ENCODE results near the gene CFAP20DC. TPM values are rescaled to one million over a fixed set of nuclear protein-coding genes. Genes with fewer than 3 reads are reported as not detected.
"Not testable (repeated sequence)": the region's sequence is repeated elsewhere in the genome, so short reads cannot be mapped to it uniquely, and the experiment has no call there.

CFAP20DC gene
- total and polyA plus RNA-seq, 8 donors, result 0.23 to 1.2 (median 0.39) TPM

DNA sequence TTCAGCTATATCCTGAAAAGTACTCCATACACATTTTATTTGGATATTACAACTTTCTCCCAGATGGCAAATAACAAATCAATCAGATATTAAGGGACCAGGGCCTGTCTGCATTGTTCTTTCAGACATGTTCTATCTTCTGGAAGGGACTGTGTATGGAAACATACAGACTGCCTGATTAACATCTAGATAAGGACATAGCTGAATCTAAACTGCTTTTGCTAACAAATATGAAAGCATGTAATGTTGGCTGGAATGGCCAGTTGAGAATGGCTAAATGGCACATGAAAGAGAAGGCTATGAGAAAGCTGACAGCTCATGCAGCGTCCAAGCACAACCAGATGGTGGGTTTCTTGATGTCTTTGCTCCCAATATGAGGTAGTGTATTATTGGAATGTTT lies 149.4 kb downstream of the CFAP20DC start:
- no peaks in the 10 kb centered on the region for H3K4me1 ChIP-seq
- no peak overlapping the region for H3K27ac ChIP-seq
- no peaks in the 10 kb centered on the region for H3K36me3 ChIP-seq
- H3K27me3 ChIP-seq, result no peaks in the 10 kb centered on the region
- no peak for FAIRE-seq
- no peak for ATAC-seq
- H3K9me3 ChIP-seq, result peaks cover 0 to 4% (median 0%) of the 10 kb centered on the region in 4 donors
- 84 to 96% methylated on average over 1 of the region's 1 CpG for WGBS, 2 donors
- DNase-seq, result no peak
- TF ChIP-seq, protein P1, sequence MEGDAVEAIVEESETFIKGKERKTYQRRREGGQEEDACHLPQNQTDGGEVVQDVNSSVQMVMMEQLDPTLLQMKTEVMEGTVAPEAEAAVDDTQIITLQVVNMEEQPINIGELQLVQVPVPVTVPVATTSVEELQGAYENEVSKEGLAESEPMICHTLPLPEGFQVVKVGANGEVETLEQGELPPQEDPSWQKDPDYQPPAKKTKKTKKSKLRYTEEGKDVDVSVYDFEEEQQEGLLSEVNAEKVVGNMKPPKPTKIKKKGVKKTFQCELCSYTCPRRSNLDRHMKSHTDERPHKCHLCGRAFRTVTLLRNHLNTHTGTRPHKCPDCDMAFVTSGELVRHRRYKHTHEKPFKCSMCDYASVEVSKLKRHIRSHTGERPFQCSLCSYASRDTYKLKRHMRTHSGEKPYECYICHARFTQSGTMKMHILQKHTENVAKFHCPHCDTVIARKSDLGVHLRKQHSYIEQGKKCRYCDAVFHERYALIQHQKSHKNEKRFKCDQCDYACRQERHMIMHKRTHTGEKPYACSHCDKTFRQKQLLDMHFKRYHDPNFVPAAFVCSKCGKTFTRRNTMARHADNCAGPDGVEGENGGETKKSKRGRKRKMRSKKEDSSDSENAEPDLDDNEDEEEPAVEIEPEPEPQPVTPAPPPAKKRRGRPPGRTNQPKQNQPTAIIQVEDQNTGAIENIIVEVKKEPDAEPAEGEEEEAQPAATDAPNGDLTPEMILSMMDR (IDR thresholded peaks at IDR 0.05), result no peak
- no peak overlapping the region for H3K4me3 ChIP-seq
- intact Hi-C loops (cut with DNase I), result no loop called here

DNA sequence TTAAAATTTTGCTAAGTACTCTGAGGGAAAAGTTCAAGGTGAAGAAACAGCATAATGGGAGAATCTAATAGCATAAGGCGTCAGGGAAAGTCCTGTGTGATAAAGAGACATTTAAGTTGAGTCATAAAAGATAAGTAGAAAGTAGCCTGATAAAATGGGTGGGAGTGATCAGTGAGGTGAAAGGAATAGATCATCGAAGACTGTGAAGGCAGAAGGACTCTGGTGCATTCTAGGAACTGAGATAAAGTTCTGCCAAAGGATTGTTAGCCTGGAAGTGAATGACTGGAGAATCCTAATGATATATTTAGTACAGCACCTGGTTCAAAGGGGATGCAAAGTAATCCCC lies 149.9 kb downstream of the CFAP20DC start:
- TF ChIP-seq, protein P1 (IDR thresholded peaks at IDR 0.05), result no peak
- Histone ChIP-seq H3K9me3 (peaks cover 0 to 4% (median 0%) of the 10 kb centered on the region in 4 donors), H3K4me3 (no peak overlapping the region), H3K4me1 (no peaks in the 10 kb centered on the region), H3K27me3 (no peaks in the 10 kb centered on the region), H3K27ac (no peak overlapping the region), H3K36me3 (no peaks in the 10 kb centered on the region)
- ATAC-seq (no peak), FAIRE-seq (no peak), DNase-seq (no peak)
- WGBS, 2 donors, result 42 to 49% methylated on average over 2 of the region's 2 CpGs
- intact Hi-C loops (cut with DNase I), result no loop called here

DNA sequence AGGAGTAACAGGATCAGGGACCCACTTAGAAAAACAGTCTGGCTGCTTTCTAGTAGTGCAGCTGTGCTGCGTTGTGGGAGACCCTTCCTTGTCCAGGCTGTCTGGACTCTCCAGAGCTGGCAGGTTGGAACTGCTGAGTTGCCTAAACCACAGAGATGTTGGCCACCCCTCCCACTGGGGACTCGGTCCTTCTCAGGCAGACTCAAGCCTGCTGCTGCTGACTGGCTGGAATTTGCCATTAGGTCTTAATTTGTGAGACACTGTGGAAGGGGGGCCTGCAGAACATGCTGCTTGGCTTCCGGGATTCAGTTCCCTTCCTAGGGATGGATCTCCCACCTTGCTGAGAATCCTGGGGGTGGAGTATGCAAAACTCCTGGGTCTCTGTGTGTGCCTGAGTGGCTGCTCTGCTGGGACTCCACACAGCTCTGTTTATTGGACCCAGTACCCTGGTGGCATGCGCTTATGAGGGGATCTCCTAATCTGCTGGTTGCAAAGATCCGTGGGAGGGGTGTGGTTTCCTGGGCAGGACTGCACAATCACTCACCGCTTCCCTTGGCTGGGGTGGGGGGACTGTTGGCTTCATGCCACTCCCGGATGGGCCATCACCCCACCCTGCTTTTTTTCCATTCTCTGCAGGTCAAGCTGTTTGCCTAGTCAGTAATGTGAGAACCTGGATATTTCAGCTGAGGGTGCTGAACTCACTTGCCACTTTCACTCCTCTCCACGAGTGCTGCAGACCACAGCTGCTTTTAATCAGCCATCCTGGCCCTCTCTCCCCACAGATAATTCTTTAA lies 150.5 kb downstream of the CFAP20DC start:
- ATAC-seq, result peak in 1 of 4 donors; percentile 24
- peak in 2 of 6 donors; percentile 15 for DNase-seq
- no peaks in the 10 kb centered on the region for H3K4me1 ChIP-seq
- H3K36me3 ChIP-seq, result no peaks in the 10 kb centered on the region
- H3K9me3 ChIP-seq, result peaks cover 0 to 4% (median 0%) of the 10 kb centered on the region in 4 donors
- H3K4me3 ChIP-seq, result no peak overlapping the region
- FAIRE-seq, result no peak
- WGBS, 2 donors, result 57 to 59% methylated on average over 8 of the region's 8 CpGs
- no peak overlapping the region for H3K27ac ChIP-seq
- intact Hi-C loops (cut with DNase I), result no loop called here
- no peaks in the 10 kb centered on the region for H3K27me3 ChIP-seq
- TF ChIP-seq, protein P1 (IDR thresholded peaks at IDR 0.05), result no peak

DNA sequence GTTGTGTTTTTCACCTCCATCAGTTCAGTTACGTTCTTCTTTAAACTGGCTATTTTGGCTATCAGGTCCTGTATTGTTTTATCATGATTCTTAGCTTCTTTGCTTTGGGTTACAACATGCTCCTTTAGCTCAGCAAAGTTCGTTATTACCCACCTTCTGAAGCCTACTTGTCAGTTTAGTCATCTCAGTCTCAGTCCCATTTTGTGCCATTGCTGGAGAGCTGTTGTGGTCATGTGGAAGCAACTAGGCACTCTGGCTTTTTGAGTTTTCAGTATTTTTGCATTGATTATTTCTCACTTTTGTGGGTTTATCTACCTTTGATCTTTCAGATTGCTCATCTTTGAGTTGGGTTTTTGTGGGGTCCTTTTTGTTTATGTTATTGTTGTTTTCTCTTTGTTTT lies 151.3 kb downstream of the CFAP20DC start:
- intact Hi-C loops (cut with DNase I), result no loop called here
- Histone ChIP-seq H3K36me3 (no peaks in the 10 kb centered on the region), H3K9me3 (peaks cover 0 to 4% (median 0%) of the 10 kb centered on the region in 4 donors), H3K27me3 (no peaks in the 10 kb centered on the region), H3K4me3 (no peak overlapping the region), H3K4me1 (no peaks in the 10 kb centered on the region), H3K27ac (no peak overlapping the region)
- FAIRE-seq (no peak), DNase-seq (no peak), ATAC-seq (no peak)
- TF ChIP-seq, protein P1 (IDR thresholded peaks at IDR 0.05), result no peak
- 77 to 92% methylated on average over 2 of the region's 2 CpGs for WGBS, 2 donors

DNA sequence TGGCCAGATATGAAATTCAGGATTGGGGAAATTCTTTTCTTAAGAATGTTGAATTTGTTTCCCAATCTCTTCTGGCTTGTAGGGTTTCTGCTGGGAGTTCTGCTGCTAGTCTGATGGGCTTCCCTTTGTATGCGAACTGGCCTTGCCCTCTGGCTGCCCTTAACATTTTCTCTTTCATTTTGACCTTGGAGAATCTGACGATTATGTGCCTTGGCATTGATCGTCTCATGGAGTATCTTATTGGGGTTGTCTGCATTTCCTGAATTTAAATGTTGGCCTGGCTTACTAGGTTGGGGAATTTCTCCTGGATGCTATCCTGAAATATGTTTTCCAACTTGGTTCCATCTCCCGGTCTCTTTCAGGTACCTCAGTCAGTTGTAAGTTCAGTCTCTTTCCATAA lies 152.2 kb downstream of the CFAP20DC start:
- Histone ChIP-seq H3K27me3 (no peaks in the 10 kb centered on the region), H3K36me3 (no peaks in the 10 kb centered on the region), H3K4me3 (no peak overlapping the region), H3K9me3 (peaks cover 0 to under 1% (median 0%) of the 10 kb centered on the region in 4 donors), H3K27ac (no peak overlapping the region), H3K4me1 (no peaks in the 10 kb centered on the region)
- FAIRE-seq (no peak), ATAC-seq (no peak), DNase-seq (no peak)
- TF ChIP-seq, protein P1 (IDR thresholded peaks at IDR 0.05), result no peak
- intact Hi-C loops (cut with DNase I), result no loop called here
- 60 to 71% methylated on average over 4 of the region's 4 CpGs for WGBS, 2 donors

DNA sequence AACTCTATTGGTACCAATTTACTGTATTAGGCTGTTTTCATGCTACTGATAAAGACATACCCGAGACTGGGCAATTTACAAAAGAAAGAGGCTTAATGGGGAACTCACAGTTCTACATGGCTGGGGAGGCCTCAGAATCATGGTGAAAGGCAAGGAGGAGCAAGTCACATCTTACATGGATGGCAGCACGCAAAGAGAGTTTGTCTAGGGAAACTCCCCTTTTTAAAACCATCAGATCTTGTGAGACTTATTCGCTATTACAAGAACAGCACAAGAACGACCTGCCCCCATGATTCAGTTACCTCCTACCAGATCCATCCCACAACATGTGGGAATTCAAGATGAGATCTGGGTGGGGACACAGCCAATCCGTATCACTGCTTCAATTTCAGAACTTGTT lies 154.1 kb downstream of the CFAP20DC start:
- H3K36me3 ChIP-seq, result not testable (repeated sequence)

DNA sequence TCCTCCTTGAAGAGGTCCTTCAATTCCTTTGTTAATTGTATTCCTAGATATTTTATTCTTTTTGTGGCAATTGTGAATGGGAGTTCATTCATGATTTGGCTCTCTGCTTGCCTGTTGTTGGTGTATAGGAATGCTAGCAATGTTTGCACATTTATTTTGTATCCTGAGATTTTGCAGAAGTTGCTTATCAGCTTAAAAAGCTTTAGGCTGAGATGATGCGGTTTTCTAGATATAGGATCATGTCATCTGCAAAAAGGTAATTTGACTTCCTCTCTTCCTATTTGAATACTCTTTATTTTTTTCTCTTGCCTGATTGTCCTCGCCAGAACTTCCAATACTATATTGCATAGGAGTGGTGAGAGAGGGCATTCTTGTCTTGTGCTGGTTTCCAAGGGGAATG lies 157.3 kb downstream of the CFAP20DC start:
- H3K4me1 ChIP-seq; H3K36me3 ChIP-seq; H3K27ac ChIP-seq; FAIRE-seq; DNase-seq; ATAC-seq; H3K27me3 ChIP-seq; intact Hi-C loops (cut with DNase I); H3K4me3 ChIP-seq; H3K9me3 ChIP-seq: not testable (repeated sequence)
- 70 to 88% methylated on average over 2 of the region's 2 CpGs for WGBS, 2 donors

More for the DNA sequence above, 154.1 kb downstream of the CFAP20DC start:
- H3K27me3 ChIP-seq; H3K4me3 ChIP-seq; FAIRE-seq; ATAC-seq; intact Hi-C loops (cut with DNase I); H3K9me3 ChIP-seq; H3K4me1 ChIP-seq; H3K27ac ChIP-seq; DNase-seq: not testable (repeated sequence)
- WGBS, 2 donors, result 82 to 90% methylated on average over 5 of the region's 5 CpGs
